A549 treated with AZD2906 at 1 μM for 4 hours (cell line): ENCODE results near the gene BASP1. TPM values are rescaled to one million over a fixed set of nuclear protein-coding genes. Genes with fewer than 3 reads are reported as not detected.

Source experiments
- total RNA-seq: library from RNA; stranded (reverse); fragments of 200-300 nt; extraction: Qiagen RNA extraction; gene quantifications from 5 replicates; pipeline ENCODE4 v1.2.3, GENCODE V29; 2022

Gene BASP1, protein sequence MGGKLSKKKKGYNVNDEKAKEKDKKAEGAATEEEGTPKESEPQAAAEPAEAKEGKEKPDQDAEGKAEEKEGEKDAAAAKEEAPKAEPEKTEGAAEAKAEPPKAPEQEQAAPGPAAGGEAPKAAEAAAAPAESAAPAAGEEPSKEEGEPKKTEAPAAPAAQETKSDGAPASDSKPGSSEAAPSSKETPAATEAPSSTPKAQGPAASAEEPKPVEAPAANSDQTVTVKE
- total RNA-seq = 183 to 220 TPM (median 215 TPM) in 5 replicates

DNA sequence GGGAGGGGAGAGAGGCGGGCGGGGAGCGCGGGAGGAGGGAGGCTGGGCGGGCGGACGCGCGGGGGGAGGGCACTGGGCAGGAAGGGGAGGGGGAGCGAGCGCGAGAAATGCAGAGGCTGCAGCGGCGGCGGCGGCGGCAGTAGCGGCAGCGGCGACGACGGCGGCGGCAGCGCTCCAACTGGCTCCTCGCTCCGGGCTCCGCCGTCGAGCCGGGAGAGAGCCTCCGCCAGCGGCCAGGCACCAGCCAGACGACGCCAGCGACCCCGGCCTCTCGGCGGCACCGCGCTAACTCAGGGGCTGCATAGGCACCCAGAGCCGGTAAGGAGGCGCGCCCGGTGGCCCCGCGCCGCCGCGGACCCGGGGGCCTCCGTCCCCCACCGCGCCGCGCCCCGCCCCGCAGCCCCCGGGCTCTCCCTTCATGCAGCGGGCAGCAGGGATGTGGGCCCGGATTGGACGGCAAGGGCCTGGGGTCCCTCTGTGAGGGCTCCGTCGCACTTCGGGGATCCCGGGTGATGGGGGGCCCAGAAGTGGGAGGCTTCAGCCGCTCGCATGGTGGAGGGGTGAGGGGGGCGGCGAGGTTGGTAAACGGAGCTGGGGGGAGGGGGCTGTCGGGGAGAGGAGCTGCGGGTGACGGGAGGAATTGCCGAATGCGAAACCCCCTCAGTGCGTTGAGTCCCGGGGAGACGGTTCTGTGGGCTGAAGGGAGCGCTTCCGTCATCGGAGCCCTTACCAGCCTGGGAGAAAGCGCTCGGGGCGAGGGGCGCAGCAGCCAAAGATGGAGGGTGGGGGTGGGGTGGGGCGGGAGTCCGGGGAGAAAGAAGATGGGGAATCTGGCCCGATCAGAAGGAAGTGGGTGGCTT is at the start of gene BASP1:
Gene BASP1 (plus strand): TSS at position 139 of the 860 bp plus-strand sequence. CDS start 57,586 bp downstream, outside the sequence.

